ENCODE data around the gene RPRD1B. TPM values are rescaled to one million over a fixed set of nuclear protein-coding genes. Genes with fewer than 3 reads are reported as not detected.

The RPRD1B gene
- total and polyA plus RNA-seq, 2 of the 4 experiments (the other 2 are of a cell fraction) = 8.4 to 9.9 TPM

DNA sequence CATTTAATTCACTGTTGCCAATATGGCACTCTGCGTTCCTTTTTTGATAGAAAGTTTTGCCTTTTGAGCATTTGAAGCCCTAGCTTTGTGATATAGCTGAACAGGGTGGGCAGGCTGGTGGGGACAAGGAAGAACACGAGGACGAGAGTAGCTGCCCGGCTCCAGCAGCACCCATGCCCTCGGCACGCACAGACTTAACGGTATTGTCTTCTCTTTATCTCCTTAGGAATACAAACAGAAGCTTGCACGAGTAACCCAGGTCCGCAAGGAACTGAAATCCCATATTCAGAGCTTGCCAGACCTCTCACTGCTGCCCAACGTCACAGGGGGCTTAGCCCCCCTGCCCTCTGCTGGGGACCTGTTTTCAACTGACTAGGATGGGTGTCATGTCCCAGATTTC lies 56.0 kb downstream of the RPRD1B start:
- Histone ChIP-seq H3K14ac (replicated peaks; ENCODE audit: low read depth, low read length) (no peak overlapping the region), H2BK5ac (ENCODE audit: low read depth, low read length, poor library complexity, severe bottlenecking) (no peak overlapping the region), H2BK120ac (ENCODE audit: low read depth, low read length) (no peak overlapping the region), H2BK15ac (ENCODE audit: low read depth, low read length) (no peak overlapping the region), H3K18ac (ENCODE audit: low read depth, low read length) (no peak overlapping the region), H3K4me3 (ENCODE audit: insufficient read depth, low read depth, low read length) (no peak overlapping the region), H4K8ac (ENCODE audit: low read depth in 2 of 2, low read length in 2 of 2) (no peak overlapping the region), H4K5ac (ENCODE audit: low read depth, low read length) (no peak overlapping the region), H3K4me1 (ENCODE audit: control insufficient read depth, insufficient read depth, low read length) (peaks cover 31% of the 10 kb centered on the region), H2AK9ac (replicated peaks; ENCODE audit: low read depth, low read length, poor library complexity) (peak overlapping the region; percentile 58), H3K56ac (ENCODE audit: extremely low read depth, insufficient read depth, low read length) (no peak overlapping the region), H3K27me3 (ENCODE audit: control insufficient read depth, insufficient read depth, low read length) (no peaks in the 10 kb centered on the region), H4K20me1 (ENCODE audit: insufficient read depth, low read length) (no peaks in the 10 kb centered on the region), H2AFZ (replicated peaks; ENCODE audit: low read length, poor library complexity) (no peak overlapping the region), H2BK20ac (ENCODE audit: low read depth, low read length) (no peak overlapping the region), H3K27ac (ENCODE audit: insufficient read depth, low read length) (no peak overlapping the region), H3K9me1 (ENCODE audit: insufficient read depth, low read length) (peaks cover 32% of the 10 kb centered on the region), H3K23ac (ENCODE audit: low read depth, low read length) (no peak overlapping the region), H4K91ac (ENCODE audit: insufficient read depth, low read depth, low read length) (no peak overlapping the region), H3K79me1 (ENCODE audit: low read depth in 1 of 2, low read length in 2 of 2) (peaks cover 30 to 71% of the 10 kb centered on the region in 2 experiments), H3K36me3 (ENCODE audit: control insufficient read depth, insufficient read depth, low read length) (peaks cover 20% of the 10 kb centered on the region), H3K4ac (ENCODE audit: low read depth, low read length) (no peak overlapping the region), H3K4me2 (ENCODE audit: low read depth, low read length) (no peak overlapping the region), H3K9me3 (ENCODE audit: control insufficient read depth, insufficient read depth, low read length) (no peaks in the 10 kb centered on the region), H2AK5ac (ENCODE audit: low read depth, low read length) (peak overlapping the region; percentile 43; the same call in 1 of the 2 replicates), H3K9ac (ENCODE audit: low read depth, low read length) (no peak overlapping the region)
- intact Hi-C loops (cut with micrococcal nuclease) (no loop called here), dilution Hi-C loops (cut with HindIII; ENCODE audit: low sequenced_read_pairs, unreplicated experiment) (no loop called here), in situ Hi-C loops (cut with MboI; ENCODE audit: low sequenced_read_pairs) (no loop called here)
- ATAC-seq (ENCODE audit: low read depth) (no peak), DNase-seq (no peak)
- POLR2A ChIA-PET (ENCODE audit: unreplicated experiment) = interaction anchor here (0.6 kb wide), 1 partner anchor 9 kb away, joined by 3 read pairs; no protein-coding TSS in a partner anchor
- no TSS peak for BruUV-seq (replicated peaks)
- TF ChIP-seq RCOR1 (IDR thresholded peaks at IDR 0.05; ENCODE audit: insufficient replicate concordance, low read length) = no peak
- TF ChIP-seq NFE2L2 (IDR thresholded peaks at IDR 0.05; ENCODE audit: low read depth, low read length) = no peak
- TF ChIP-seq SMC3 (IDR thresholded peaks at IDR 0.05; ENCODE audit: low read depth, low read length) = no peak
- TF ChIP-seq, protein P1, sequence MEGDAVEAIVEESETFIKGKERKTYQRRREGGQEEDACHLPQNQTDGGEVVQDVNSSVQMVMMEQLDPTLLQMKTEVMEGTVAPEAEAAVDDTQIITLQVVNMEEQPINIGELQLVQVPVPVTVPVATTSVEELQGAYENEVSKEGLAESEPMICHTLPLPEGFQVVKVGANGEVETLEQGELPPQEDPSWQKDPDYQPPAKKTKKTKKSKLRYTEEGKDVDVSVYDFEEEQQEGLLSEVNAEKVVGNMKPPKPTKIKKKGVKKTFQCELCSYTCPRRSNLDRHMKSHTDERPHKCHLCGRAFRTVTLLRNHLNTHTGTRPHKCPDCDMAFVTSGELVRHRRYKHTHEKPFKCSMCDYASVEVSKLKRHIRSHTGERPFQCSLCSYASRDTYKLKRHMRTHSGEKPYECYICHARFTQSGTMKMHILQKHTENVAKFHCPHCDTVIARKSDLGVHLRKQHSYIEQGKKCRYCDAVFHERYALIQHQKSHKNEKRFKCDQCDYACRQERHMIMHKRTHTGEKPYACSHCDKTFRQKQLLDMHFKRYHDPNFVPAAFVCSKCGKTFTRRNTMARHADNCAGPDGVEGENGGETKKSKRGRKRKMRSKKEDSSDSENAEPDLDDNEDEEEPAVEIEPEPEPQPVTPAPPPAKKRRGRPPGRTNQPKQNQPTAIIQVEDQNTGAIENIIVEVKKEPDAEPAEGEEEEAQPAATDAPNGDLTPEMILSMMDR (conservative IDR thresholded peaks at IDR 0.05; ENCODE audit: low read depth, low read length) = no peak
- TF ChIP-seq MXI1 (IDR thresholded peaks at IDR 0.05; ENCODE audit: borderline replicate concordance, low read depth, low read length) = no peak
- TF ChIP-seq ELK1 (IDR thresholded peaks at IDR 0.05; ENCODE audit: borderline replicate concordance, low read depth, low read length) = no peak
- no peak for TF ChIP-seq MAZ (IDR thresholded peaks at IDR 0.05; ENCODE audit: borderline replicate concordance, low read depth, low read length)
- TF ChIP-seq POLR2A (IDR thresholded peaks at IDR 0.05; ENCODE audit: low read depth, low read length) = no peak
- no peak for TF ChIP-seq RAD21 (IDR thresholded peaks at IDR 0.05; ENCODE audit: low read length)
- TF ChIP-seq FOS (IDR thresholded peaks at IDR 0.05; ENCODE audit: low read depth, low read length) = no peak
- no peak for TF ChIP-seq USF2 (IDR thresholded peaks at IDR 0.05; ENCODE audit: low read depth, low read length)
- no peak for TF ChIP-seq RFX5 (IDR thresholded peaks at IDR 0.05; ENCODE audit: low read depth, low read length)
- no peak for TF ChIP-seq CEBPB (IDR thresholded peaks at IDR 0.05; ENCODE audit: low read depth, low read length)
- CTCF ChIA-PET = interaction anchor here (1.1 kb wide), 1 partner anchor 32 kb away, joined by 3 read pairs; no protein-coding TSS in a partner anchor
- WGBS, 2 experiments (ENCODE audit: extremely low coverage in 2 of 2, insufficient read length in 1 of 2) = no CpG with 5 or more reads among the region's 10 CpGs

All from IMR-90 (cell line).